GM20431 (cell line): Measurements from ENCODE around the gene ARHGEF12.

Experiments
- in situ Hi-C: fragments of 300-500 bp; cut with MseI, MboI; formaldehyde crosslinking; loops from one replicate; pipeline ENCODE4 v1.15.0; 2020; ENCODE audit warnings: low sequenced_read_pairs; ENCODE audit not compliant: unreplicated experiment

Gene ARHGEF12

GRCh38 chr11:120338107-120338933 lies 2.1 kb downstream of the ARHGEF12 start:
- in situ Hi-C loops = no loop called here

- in situ Hi-C loops = no loop called here
Measured at GRCh38 chr11:120339394-120339890, 3.2 kb downstream of the ARHGEF12 start.

DNA sequence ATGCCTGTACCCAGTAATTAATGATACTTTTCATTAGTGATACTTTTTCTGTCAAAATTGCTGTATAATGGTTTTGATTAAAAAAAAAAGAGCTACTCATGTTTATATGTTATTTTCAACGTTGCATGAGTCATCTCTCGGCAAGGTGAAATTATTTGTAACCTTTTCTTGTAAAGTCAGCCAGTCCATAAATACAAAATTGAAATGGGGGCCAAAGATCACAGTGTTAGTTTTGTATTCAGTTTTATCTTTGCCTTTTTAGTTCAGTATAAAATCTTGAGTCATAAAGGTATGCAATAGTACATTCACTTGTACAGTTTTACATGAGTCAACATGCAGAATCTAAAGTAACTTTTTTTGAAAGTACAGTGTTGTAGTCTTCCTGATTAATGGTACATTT lies 4.3 kb downstream of the ARHGEF12 start:
- in situ Hi-C loops = no loop called here

DNA sequence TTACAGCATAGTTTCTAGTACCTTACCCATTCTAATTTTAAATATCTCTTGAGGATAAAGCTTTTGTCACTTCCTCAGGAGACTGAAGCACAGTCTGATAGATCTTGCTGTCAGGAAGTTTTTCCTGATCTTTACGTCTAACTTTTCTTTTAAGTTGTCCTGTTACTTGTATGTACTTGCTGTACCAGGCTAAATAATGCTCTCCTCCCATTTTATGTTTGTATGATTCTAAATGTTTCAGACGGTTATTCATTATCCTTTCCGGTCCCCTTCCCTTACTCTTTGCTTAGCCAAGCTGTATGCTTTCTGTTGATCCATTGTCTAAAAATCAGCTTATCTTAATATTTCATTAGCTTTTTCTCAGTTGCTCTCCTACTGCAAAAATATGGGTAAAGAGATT lies 6.0 kb downstream of the ARHGEF12 start:
- in situ Hi-C loops = no loop called here

DNA sequence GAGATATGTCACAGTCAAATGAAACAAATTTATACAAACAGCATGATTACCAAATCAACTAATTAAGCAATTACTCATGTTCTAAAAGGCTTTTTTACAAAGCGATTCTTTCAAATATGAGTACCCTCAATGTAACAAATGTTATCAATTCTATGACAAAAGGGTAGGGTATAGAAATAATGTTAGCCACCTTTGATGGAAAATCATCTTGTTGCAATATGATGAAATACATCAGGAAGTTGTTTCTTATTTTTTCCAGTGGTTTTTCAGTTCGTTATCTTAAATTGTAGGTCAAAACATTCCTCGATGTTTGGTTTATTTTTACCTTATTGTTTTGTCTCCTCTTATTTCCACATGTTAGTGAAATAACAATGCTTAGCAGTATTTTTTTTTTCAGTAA lies 6.5 kb downstream of the ARHGEF12 start:
- in situ Hi-C loops = no loop called here

DNA sequence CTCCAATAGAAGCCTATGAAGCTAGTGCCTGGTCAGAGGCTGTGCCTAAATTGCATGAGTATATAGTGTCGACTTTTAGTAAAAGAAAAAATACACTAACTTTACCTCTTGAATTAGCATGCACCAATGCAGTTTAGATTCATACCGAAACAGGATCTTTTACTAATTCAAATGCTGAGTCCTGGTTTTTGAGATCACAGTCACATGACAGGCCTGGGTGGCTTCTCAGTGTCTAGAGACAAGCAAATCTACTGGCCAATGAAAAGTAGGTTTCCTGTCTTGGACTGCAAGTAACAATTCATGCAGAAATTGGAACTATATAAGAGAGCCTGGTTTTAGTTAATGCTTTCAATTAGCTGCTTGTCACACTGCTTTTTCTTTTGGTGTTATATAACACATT lies 7.2 kb downstream of the ARHGEF12 start:
- in situ Hi-C loops = no loop called here

GRCh38 chr11:120344302-120345004 lies 8.2 kb downstream of the ARHGEF12 start:
- in situ Hi-C loops = no loop called here

- in situ Hi-C loops = no loop called here
Measured at GRCh38 chr11:120346233-120346632, 10.0 kb downstream of the ARHGEF12 start.

GRCh38 chr11:120350637-120351036 lies 14.4 kb downstream of the ARHGEF12 start:
- in situ Hi-C loops = no loop called here

- in situ Hi-C loops = no loop called here
Measured at GRCh38 chr11:120352405-120352804, 16.2 kb downstream of the ARHGEF12 start.

DNA sequence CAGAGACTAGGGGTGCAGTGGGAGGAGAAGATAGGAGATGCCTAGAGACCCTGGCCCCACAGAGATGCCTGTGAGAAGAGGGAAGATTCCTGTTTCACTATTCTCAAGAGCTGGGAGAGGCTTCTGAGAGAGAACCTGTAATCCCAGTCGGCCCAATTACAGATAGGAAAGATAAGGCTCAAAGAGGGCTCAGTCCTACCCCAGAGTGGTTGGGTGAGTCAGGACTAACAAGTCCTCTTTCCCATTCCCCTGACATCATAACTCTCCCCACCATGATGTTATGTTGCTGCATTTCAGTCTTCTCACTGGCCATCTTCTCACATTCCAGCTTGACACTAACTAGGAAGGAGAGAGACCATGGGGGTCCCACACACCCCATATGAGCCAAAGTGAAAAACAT lies 17.9 kb downstream of the ARHGEF12 start:
- in situ Hi-C loops = no loop called here

GRCh38 chr11:120354779-120355178 lies 18.6 kb downstream of the ARHGEF12 start:
- in situ Hi-C loops = no loop called here

DNA sequence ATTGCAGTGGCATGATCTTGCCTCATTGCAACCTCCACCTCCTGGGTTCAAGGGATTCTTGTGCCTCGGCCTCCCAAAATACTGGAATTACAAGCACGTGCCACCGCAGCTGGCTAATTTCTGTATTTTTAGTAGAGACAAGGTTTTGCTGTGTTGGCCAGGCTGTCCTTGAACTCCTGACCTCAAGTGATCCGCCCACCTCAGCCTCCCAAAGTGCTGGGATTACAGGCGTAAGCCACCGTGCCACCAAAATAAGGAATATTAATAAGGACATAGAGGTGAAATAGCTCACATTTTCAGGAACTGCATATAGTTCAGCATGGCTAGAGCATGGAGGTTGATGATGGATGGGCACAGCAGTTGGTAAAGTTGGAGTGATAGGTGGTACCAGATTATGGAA lies 21.4 kb downstream of the ARHGEF12 start:
- in situ Hi-C loops = no loop called here

DNA sequence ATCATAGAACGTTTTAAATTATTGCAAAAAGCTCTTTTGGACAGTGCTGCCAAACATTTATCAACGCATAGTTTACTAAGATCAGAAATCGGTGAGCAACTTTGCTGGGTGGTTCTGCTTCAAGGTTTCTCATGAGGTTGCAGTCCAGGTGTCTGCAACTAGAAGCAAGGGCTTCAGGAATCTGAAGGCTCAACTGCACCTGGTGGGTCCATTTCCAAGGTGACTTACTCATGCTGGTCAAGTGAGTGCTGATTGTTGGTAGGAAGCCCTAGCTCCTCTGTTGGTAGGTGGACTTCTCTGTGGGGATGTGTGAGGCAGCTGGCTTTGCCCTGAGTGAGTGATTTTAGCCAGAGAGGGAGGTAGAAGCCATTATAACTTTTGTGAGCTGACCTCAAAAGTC lies 22.5 kb downstream of the ARHGEF12 start:
- in situ Hi-C loops = no loop called here

GRCh38 chr11:120363436-120363835 lies 27.2 kb downstream of the ARHGEF12 start:
- in situ Hi-C loops = no loop called here

DNA sequence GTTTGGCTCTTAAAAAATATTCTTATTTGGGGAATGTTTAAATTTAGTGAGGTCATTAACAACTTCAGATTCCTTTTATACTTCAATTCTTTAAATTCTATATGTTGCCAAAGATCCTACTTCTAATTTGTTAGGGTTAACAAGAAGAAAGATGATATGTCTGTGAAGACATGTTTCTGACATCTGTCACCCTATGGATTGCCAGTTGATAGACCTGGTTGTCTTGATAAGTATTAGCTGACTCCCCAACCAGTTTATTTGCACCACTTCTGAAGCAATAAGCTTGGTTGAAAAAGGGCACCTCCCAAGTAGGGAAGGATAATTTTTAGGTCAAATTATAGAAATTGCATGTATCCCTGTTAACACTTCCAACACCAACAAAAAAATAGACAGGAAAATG lies 29.3 kb downstream of the ARHGEF12 start:
- in situ Hi-C loops = no loop called here

DNA sequence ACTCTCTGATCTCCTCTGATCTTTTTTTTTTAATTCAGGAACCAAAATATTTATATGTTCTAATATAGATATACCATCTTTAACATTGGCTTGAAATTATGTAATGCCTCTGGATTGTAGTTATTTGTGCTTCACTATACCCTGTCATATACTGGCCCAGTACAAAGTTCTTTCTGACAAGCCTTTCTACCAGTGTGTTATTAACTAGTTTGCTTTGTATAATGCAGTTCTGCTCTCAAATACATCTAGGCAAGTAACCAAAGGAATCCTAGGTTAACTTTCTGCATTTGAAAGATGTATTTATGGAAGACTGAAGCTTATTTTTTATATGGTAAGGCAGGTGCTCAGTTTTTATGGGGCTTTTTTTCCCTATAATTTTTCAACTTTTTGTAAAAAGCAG lies 36.1 kb downstream of the ARHGEF12 start:
- in situ Hi-C loops = no loop called here

DNA sequence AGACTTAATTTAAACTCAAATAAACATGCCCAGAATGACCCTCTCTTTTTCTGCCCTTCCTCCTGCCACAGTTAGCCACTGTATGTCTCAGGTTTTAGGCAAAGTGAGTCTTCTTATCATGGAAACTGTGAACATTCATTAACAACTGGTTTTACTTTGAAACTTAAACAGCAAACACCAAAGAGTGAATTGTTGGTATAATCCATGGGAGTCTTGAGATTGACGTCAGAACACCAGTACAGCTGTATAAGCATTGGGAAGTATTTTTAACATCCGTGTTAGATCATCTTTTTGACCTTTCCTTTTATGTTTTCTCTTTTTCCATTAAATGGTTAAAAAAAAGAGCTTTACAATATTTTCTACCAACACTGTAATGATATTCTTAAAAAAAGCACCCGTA lies 38.9 kb downstream of the ARHGEF12 start:
- in situ Hi-C loops = no loop called here

DNA sequence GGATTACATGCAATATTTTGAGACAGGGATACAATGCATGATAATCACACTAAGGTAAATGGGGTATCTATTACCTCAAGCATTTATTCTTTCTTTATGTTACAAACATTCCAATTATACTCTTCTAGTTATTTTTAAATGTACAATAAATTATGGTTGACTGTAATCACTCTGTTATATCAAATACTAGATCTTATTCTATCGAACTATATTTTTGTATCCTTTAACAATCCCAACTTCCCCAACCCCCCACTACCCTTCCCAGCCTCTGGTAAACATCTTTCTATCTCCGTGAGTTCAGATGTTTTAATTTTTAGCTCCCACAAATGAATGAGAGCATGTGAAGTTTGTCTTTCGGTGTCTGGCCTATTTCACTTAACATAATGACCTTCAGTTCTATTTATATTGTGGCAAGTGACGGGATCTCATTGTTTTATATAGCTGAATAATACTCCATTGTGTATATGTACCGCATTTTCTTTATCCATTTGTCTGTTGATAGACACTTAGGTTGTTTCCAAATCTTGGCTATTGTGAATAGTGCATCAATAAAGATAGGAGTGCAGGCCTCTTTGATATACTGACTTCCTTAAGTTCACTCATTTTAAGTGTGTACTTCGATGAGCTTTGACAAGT lies 40.5 kb downstream of the ARHGEF12 start:
- in situ Hi-C loops = no loop called here

DNA sequence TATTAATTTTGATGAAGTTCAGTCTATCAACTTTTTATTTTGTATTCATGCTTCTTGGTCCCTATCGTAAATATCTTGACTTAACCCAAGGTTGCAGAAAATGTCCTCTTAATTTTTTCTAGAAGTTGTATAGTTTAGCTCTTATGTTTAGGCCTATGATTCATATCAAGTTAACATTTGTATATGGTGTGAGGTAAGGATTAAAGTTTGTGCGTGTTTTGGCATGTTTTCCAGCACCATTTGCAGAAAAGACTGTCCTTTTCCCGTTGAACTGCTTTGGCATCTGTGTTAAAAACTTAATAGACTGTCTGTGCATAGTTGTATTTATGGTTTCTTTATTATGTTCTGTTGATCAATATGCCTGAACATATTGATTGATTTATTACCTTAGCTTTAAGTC lies 42.3 kb downstream of the ARHGEF12 start:
- in situ Hi-C loops = no loop called here

DNA sequence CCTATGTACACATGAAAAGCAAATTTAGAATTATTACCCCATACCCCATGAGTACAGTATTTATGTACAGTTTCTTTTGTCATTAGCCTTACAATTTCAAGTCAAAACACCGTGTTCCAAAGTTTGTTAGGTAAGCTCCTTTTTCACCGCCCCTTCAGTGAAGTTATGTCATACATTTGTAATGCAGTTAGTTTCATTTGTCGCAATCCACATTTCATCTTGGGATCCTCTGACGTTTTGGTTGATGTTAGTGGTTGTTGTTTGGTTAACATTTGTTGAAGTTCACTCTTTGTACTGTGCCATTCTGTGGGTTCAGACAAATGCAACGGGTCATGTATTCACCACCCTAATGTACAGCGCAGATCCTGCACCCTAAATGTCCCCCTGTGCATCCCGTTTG lies 45.2 kb downstream of the ARHGEF12 start:
- in situ Hi-C loops = no loop called here
